SH-SY5Y (cell line): Measurements from ENCODE around the gene SNX33.

Source experiments
- GATA2 ChIP-seq: IDR thresholded peaks from 2 replicates; pipeline ENCODE4 v1.6.1; 2011; ENCODE audit warnings: mild to moderate bottlenecking, low read depth, low read length
- GATA3 ChIP-seq: IDR thresholded peaks from 2 replicates; pipeline ENCODE4 v1.6.1; 2011; ENCODE audit warnings: low read depth, mild to moderate bottlenecking, low read length, moderate library complexity

GRCh38 chr15:75674366-75674765 is 26.7 kb downstream of the SNX33 start:
- TF ChIP-seq GATA2 (no peak), GATA3 (no peak)
